Right atrium auricular region (tissue), 2 donors: ENCODE results near the gene IGLON5. TPM values are rescaled to one million over a fixed set of nuclear protein-coding genes. Genes with fewer than 3 reads are reported as not detected.

Experiments
- DNase-seq: peaks from one replicate; pipeline ENCODE4 v3.0.0-alpha.2; 2019; ENCODE audit warnings: low spot score
- H3K27ac ChIP-seq, 2 donors: fragments of 200-600 bp; sonication (generic); 1 replicate in 1 of 2; 2 replicates in 1 of 2; pipeline ENCODE4 v1.5.1; 2016 to 2019
- H3K27me3 ChIP-seq, 2 donors: fragments of 200-600 bp; sonication (generic); one replicate each; pipeline versions ENCODE4 v1.5.1 to v1.6.0; 2017 to 2019
- H3K36me3 ChIP-seq: fragments of 200-600 bp; sonication (generic); one replicate; pipeline ENCODE4 v1.5.1; 2016
- H3K4me1 ChIP-seq, 2 donors: fragments of 200-600 bp; sonication (generic); one replicate each; pipeline versions ENCODE4 v1.5.1 to v1.6.0; 2017 to 2019
- H3K4me3 ChIP-seq, 2 donors: fragments of 200-600 bp; sonication (generic); 1 replicate in 1 of 2; 2 replicates in 1 of 2; pipeline ENCODE4 v1.5.1; 2017 to 2019; ENCODE audit warnings: mild to moderate bottlenecking in 1 of 2, moderate library complexity in 1 of 2
- H3K9me3 ChIP-seq, 2 donors: fragments of 200-600 bp; sonication (generic); one replicate each; pipeline ENCODE4 v1.5.1; 2019
- CTCF ChIP-seq, 2 donors: fragments of 200-600 bp; sonication (generic); IDR thresholded peaks; one replicate each; pipeline ENCODE4 v1.5.1; 2019; ENCODE audit warnings: antibody characterized with exemption in 2 of 2
- total RNA-seq, 2 donors: library from RNA; depleted of rRNA; stranded (reverse); fragments of >200 nt; gene quantifications; one replicate each; pipeline ENCODE4 v1.1.0, GENCODE V29; 2016

Gene IGLON5
- under 1 TPM in 1 of 2 donors, not detected in 1; 0.31 TPM for total RNA-seq

- no peak within 1 kb of the TSS for H3K27ac ChIP-seq
- H3K4me3 ChIP-seq: no peak within 1 kb of the TSS
- DNase-seq: no peak
- no peaks in the 10 kb centered on the region for H3K27me3 ChIP-seq
- H3K9me3 ChIP-seq: peaks cover 6 to 23% of the 10 kb centered on the region in 2 donors
- TF ChIP-seq CTCF (IDR thresholded peaks at IDR 0.05): no peak
- H3K36me3 ChIP-seq: no peaks in the 10 kb centered on the region
- H3K4me1 ChIP-seq: no peaks in the 10 kb centered on the region
Observed at GRCh38 chr19:51311351-51312257, at the start of gene IGLON5. Gene IGLON5, plus strand, starts transcription at chr19:51311644. Its CDS starts 204 bp downstream, at chr19:51311848.

GRCh38 chr19:51263808-51264207 is 47.6 kb upstream of the IGLON5 start:
- Histone ChIP-seq H3K4me3 (no peak overlapping the region), H3K4me1 (no peaks in the 10 kb centered on the region), H3K27me3 (no peaks in the 10 kb centered on the region), H3K36me3 (no peaks in the 10 kb centered on the region), H3K27ac (no peak overlapping the region), H3K9me3 (no peaks in the 10 kb centered on the region)
- DNase-seq: no peak
- TF ChIP-seq CTCF (IDR thresholded peaks at IDR 0.05): no peak

GRCh38 chr19:51271067-51271466 is 40.4 kb upstream of the IGLON5 start:
- Histone ChIP-seq H3K9me3 (no peaks in the 10 kb centered on the region), H3K27ac (no peak overlapping the region), H3K36me3 (no peaks in the 10 kb centered on the region), H3K4me3 (no peak overlapping the region), H3K27me3 (no peaks in the 10 kb centered on the region), H3K4me1 (no peaks in the 10 kb centered on the region)
- peak; percentile 59 for DNase-seq
- no peak for TF ChIP-seq CTCF (IDR thresholded peaks at IDR 0.05)

GRCh38 chr19:51272183-51272810 is 39.1 kb upstream of the IGLON5 start:
- no peak overlapping the region for H3K27ac ChIP-seq
- no peaks in the 10 kb centered on the region for H3K4me1 ChIP-seq
- no peaks in the 10 kb centered on the region for H3K27me3 ChIP-seq
- H3K36me3 ChIP-seq: no peaks in the 10 kb centered on the region
- H3K4me3 ChIP-seq: no peak overlapping the region
- H3K9me3 ChIP-seq: no peaks in the 10 kb centered on the region
- DNase-seq: peak; percentile 21
- no peak for TF ChIP-seq CTCF (IDR thresholded peaks at IDR 0.05)

- Histone ChIP-seq H3K36me3 (no peaks in the 10 kb centered on the region), H3K4me3 (no peak overlapping the region), H3K27me3 (no peaks in the 10 kb centered on the region), H3K27ac (no peak overlapping the region), H3K9me3 (no peaks in the 10 kb centered on the region), H3K4me1 (no peaks in the 10 kb centered on the region)
- DNase-seq: no peak
- TF ChIP-seq CTCF (IDR thresholded peaks at IDR 0.05): no peak
Observed at GRCh38 chr19:51274049-51274770, 37.2 kb upstream of the IGLON5 start.
